IPS-18c (cell line): Measurements from ENCODE around the gene GDPD5.
A peak's percentile ranks its signal among the peaks of the same experiment; 100 is the strongest.

ENCODE experiments used
- H3K4me3 ChIP-seq: 2 replicates; pipeline ENCODE4 v1.7.0; 2013; ENCODE audit warnings: low read depth, mild to moderate bottlenecking, low read length, moderate library complexity; ENCODE audit not compliant: insufficient read depth
- H3K9me3 ChIP-seq: one replicate; pipeline ENCODE4 v1.6.1; 2013; ENCODE audit warnings: mild to moderate bottlenecking, low read length, moderate library complexity; ENCODE audit not compliant: control insufficient read depth, insufficient read depth

Gene GDPD5, protein sequence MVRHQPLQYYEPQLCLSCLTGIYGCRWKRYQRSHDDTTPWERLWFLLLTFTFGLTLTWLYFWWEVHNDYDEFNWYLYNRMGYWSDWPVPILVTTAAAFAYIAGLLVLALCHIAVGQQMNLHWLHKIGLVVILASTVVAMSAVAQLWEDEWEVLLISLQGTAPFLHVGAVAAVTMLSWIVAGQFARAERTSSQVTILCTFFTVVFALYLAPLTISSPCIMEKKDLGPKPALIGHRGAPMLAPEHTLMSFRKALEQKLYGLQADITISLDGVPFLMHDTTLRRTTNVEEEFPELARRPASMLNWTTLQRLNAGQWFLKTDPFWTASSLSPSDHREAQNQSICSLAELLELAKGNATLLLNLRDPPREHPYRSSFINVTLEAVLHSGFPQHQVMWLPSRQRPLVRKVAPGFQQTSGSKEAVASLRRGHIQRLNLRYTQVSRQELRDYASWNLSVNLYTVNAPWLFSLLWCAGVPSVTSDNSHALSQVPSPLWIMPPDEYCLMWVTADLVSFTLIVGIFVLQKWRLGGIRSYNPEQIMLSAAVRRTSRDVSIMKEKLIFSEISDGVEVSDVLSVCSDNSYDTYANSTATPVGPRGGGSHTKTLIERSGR

DNA sequence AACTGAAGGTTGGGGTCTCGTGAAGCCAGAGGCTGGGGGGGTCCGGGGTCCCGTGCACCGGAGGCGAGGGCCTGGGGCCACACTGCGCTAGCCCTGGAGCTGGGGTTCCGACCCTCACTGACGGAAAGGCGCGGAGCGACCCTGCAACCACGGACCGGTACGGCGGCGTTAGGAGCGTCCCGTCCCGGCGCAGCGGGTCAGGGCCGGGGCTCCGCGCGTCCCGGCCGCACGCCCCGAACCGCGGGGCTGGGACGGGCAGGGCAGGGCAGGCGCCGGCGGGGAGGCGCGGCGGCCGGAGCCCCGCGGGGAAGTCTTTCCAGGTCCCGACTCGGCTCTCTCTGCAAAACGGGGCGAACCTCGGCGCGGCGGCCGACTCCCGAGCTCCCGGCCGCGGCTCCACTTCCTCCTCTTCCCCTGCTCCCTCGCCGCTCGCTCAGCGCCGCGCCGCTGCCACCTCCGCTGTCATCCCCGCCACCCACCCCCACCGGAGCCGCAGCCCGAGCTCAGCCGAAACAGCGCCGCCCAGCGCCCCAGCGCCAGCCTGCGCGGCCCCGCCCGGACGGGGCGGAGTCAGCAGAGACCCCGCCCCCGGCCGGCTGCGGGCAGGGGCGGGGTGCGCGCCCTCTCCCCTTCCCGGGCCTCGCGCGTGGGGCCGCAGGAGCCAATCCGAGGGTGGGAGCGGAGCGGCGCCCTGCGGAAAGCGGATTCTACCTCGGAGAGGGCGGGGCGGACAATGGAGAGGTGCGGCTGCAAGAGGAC is at the start of gene GDPD5:
Gene GDPD5 (minus strand): TSS at position 509 of the 759 bp plus-strand sequence. CDS start 48,206 bp downstream, outside the sequence.
- peak within 1 kb of the TSS; percentile 75 for H3K4me3 ChIP-seq
- no peaks in the 10 kb centered on the region for H3K9me3 ChIP-seq

DNA sequence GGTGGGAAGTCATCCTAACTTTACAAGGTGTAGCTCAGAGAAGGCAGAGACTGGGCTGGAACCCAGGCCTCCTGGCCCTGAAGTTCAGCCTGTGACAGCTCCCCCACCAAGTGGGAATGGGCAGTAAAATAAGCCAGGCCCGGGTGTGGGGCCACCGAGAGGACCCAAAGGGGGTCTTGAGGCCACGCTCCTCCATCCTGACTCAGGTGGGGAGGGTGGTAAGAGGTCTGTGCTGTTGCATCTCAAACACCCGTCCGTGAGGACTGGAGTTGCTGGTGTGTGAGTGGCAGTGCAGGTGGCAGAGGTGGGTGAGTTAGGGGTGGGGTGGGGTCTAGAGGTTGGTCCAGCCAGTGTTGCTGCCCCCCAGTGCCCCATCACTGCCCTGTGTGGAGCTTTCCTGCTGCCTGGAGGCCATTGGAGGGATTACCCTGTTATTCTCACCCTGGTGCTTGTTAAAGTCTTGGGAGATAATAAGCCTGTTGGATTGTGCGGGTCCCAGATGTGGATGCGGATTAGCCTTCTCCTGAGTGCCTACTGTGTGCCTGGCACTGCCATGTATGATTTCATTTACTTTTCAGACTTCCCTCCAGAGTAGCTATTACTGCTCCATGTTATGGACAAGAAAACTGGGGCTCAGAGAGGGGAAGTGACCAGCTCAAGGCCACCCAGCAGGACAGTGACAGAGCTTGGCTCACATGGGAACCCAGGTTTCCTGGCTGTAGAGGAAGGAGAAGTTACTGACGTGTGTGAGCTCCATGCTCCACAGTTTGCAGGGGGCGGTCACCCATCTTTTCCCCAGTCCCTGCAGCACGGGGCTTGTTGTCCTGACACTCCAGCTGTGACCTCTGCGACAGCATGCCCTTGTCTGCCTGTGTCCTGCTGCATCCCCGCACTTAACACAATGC is 49.2 kb upstream of the GDPD5 start:
- Histone ChIP-seq H3K4me3 (no peak overlapping the region), H3K9me3 (no peaks in the 10 kb centered on the region)

GRCh38 chr11:75572744-75573143 is 47.0 kb upstream of the GDPD5 start:
- H3K9me3 ChIP-seq: no peaks in the 10 kb centered on the region

GRCh38 chr11:75571625-75572024 is 45.9 kb upstream of the GDPD5 start:
- Histone ChIP-seq H3K9me3 (no peaks in the 10 kb centered on the region), H3K4me3 (no peak overlapping the region)

More at GRCh38 chr11:75572744-75573143, 47.0 kb upstream of the GDPD5 start:
- H3K4me3 ChIP-seq: no peak overlapping the region

GRCh38 chr11:75570559-75571139 is 44.9 kb upstream of the GDPD5 start:
- Histone ChIP-seq H3K4me3 (no peak overlapping the region), H3K9me3 (no peaks in the 10 kb centered on the region)

GRCh38 chr11:75568616-75569219 is 43.0 kb upstream of the GDPD5 start:
- H3K4me3 ChIP-seq: no peak overlapping the region; the same call in 1 of the 2 replicates
- peaks cover 2% of the 10 kb centered on the region for H3K9me3 ChIP-seq

DNA sequence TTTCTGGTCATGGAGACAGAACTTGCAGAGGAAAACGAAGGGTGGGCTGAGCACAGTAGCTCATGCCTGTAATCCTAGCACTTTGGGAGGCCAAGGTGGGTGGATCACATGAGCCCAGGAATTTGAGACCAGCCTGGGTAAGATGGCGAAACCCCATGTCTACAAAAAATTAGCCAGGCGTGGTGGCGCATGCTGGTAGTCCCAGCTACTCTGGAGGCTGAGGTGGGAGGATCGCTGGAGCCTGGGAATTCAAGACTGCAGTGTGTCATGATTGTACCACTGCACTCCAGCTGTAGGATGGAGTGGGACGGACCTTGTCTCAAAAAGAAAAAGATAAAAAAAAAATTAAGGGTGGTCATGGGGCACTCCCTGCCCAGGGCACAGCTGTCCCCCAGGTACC is 42.2 kb upstream of the GDPD5 start:
- Histone ChIP-seq H3K4me3 (no peak overlapping the region), H3K9me3 (peaks cover 2% of the 10 kb centered on the region)

- H3K9me3 ChIP-seq: peaks cover 2% of the 10 kb centered on the region
- no peak overlapping the region for H3K4me3 ChIP-seq
Observed at GRCh38 chr11:75566763-75567279, 41.1 kb upstream of the GDPD5 start.

DNA sequence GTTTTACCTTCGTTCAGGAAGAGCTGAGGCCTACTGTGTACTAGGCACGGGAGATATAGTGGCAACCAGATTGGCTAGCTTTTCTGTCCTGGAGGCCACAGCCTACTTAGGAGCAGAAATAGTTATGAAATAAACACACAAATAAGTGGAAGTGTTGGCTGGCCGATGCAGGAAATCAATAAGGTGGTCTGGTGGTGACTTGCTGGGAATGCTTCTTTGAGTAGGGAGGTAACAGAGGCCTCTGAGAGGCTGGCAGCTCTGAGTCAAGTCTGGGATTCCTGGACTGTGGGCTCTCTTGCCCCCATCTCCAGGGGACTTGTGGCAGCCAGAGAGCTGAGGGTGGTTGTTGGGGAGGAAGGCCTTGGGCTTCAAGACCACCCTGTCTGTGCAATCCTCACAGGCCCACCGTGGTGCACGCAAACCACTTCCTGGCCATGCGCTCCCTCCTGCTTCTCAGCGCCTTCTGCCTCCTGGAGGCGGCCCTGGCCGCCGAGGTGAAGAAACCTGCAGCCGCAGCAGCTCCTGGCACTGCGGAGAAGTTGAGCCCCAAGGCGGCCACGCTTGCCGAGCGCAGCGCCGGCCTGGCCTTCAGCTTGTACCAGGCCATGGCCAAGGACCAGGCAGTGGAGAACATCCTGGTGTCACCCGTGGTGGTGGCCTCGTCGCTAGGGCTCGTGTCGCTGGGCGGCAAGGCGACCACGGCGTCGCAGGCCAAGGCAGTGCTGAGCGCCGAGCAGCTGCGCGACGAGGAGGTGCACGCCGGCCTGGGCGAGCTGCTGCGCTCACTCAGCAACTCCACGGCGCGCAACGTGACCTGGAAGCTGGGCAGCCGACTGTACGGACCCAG is 40.4 kb upstream of the GDPD5 start:
- peak overlapping the region; percentile 17; the same call in 1 of the 2 replicates for H3K4me3 ChIP-seq
- H3K9me3 ChIP-seq: peaks cover 2% of the 10 kb centered on the region

DNA sequence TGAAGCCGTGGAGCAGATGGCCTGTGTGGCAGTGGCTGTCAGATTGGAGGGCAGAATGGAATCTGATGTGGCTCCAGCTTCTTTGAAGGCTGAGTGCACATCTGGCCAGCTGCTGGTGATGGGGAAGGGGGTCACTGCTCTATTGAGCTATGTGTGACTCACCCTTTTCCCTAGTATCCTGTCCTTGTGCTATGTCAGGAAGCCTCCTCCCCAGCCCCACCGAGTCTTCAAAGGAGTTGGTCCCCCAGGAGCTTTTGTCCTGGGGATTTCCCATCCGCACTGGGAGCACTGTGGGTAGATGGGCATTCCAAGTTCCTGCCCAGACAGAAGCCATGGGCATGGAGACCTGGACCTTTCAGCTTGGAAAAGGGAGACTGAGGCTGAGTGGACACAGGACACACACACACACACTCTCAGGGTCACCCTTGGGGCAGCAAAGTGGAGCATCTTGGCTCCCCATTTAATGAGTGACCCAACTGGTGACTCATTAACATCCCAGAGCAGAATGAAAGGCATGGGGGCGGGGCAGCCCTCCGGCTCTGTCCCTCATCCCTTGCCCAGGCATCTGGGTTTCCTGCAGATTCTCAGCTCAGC is 39.6 kb upstream of the GDPD5 start:
- Histone ChIP-seq H3K9me3 (peaks cover 2% of the 10 kb centered on the region), H3K4me3 (no peak overlapping the region)

DNA sequence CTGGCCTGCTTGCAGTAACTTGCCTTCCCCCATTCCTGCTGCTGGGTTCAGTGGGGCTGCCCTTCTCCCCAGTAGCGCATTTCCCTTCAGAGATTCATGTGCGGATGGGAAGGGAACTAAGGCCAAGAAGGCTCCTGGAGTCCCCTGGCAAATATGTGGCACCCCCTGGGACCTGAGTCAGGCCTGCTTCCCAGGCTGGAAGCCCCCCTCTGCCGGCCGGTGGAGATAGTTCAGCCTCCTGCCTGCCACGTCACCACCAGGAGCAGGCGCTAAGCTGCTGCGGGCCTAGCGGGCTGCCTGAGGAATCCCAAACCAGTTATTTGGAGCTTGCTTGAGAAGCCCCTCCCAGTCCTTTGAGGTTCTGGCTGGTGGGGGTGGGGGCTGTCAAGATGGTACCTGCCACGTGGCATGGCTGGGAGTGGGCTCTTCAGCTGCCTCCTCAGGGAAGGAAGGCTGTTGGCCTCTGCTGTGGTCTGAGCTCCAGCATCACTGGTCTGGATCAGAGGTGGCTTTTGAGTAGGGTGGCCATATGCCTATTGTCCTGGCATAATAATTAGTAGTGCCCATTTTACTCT is 38.3 kb upstream of the GDPD5 start:
- Histone ChIP-seq H3K9me3 (peaks cover 2% of the 10 kb centered on the region), H3K4me3 (peak overlapping the region; percentile 89)

GRCh38 chr11:75563501-75563977 is 37.8 kb upstream of the GDPD5 start:
- Histone ChIP-seq H3K4me3 (peak overlapping the region; percentile 89), H3K9me3 (peaks cover 2% of the 10 kb centered on the region)

DNA sequence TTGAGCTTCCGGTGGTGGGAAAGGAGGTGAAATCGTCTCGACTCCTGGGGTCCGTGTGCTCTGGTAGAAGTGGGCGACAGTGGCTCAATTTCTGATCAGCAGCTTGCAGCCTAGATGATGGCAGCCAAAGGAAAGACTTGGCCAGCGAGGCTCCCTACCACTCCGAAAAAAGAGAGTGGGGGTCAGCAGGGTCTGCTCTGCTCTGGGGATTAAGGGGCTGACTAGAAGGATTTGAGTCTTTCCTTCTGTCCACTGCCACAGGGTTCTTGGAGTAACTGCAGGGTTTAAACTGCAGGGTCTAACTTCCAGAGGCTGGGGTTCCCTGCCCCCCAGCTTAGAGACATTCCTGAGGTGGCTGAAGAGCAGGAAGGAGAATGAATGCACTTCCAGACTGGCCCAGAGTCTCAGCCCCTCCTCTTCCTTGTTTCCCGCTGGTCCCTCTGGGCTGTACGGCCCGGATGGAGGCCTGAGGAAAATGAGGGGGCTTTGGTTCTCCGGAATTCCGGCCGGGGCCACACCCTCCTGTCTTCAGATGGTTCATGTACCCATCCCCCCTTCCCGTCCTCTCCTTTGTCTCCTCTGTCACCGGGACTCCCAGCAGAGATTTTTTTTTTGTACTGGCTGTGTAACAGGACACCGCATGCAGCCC is 37.2 kb upstream of the GDPD5 start:
- peaks cover 2% of the 10 kb centered on the region for H3K9me3 ChIP-seq
- H3K4me3 ChIP-seq: peak overlapping the region; percentile 89
